CD14-positive monocyte (primary cell): Measurements from ENCODE around the gene SPATA33. TPM values are rescaled to one million over a fixed set of nuclear protein-coding genes. Genes with fewer than 3 reads are reported as not detected.

Experiments
- DNase-seq, 3 donors: peaks; one replicate each; pipeline ENCODE4 v3.0.0-alpha.2; 2011 to 2022
- H2AFZ ChIP-seq: 2 replicates; pipeline ENCODE4 v1.6.0; 2012; ENCODE audit warnings: mild to moderate bottlenecking, low read depth, low read length, inconsistent platforms; ENCODE audit not compliant: insufficient read depth, poor library complexity, severe bottlenecking
- H3K27ac ChIP-seq, 2 donors: 1 replicate in 1 of 2; 2 replicates in 1 of 2; pipeline ENCODE4 v1.5.1; 2012 to 2013; ENCODE audit warnings: low read length in 2 of 2, control low read depth in 1 of 2, inconsistent platforms in 1 of 2, low read depth in 1 of 2, mild to moderate bottlenecking in 1 of 2
- H3K27me3 ChIP-seq, 2 donors: one replicate each; pipeline versions ENCODE4 v1.6.0 to v1.6.1; 2011 to 2013; ENCODE audit warnings: low read length in 2 of 2; ENCODE audit not compliant: control insufficient read depth in 2 of 2, insufficient read depth in 2 of 2
- H3K36me3 ChIP-seq, 2 donors: replicated peaks in 1 of 2; 1 replicate in 1 of 2; 2 replicates in 1 of 2; pipeline versions ENCODE4 v1.5.1 to v1.6.1; 2012 to 2013; ENCODE audit warnings: low read length in 2 of 2, control low read depth in 1 of 2, inconsistent platforms in 1 of 2, mild to moderate bottlenecking in 1 of 2; ENCODE audit not compliant: insufficient read depth in 2 of 2, control insufficient read depth in 1 of 2
- H3K4me1 ChIP-seq, 2 donors: 1 replicate in 1 of 2; 2 replicates in 1 of 2; pipeline versions ENCODE4 v1.5.1 to v1.6.1; 2012 to 2013; ENCODE audit warnings: low read length in 2 of 2, control low read depth in 1 of 2, inconsistent platforms in 1 of 2, mild to moderate bottlenecking in 1 of 2, moderate library complexity in 1 of 2; ENCODE audit not compliant: insufficient read depth in 2 of 2, control insufficient read depth in 1 of 2
- H3K4me2 ChIP-seq: replicated peaks from 2 replicates; pipeline ENCODE3; 2012; ENCODE audit warnings: low read length, moderate library complexity, mild to moderate bottlenecking; ENCODE audit not compliant: poor library complexity, severe bottlenecking; ENCODE audit errors: extremely low read depth
- H3K4me3 ChIP-seq, 3 experiments: fragments of 200-600 bp in 1 of 3; sonication (generic) in 1 of 3; replicated peaks in 1 of 3; 1 replicate in 2 of 3; 2 replicates in 1 of 3; pipeline ENCODE4 v1.5.1; 2011 to 2013; ENCODE audit warnings: low read length in 3 of 3, mild to moderate bottlenecking in 3 of 3, control low read depth in 2 of 3, low read depth in 2 of 3, inconsistent platforms in 1 of 3, moderate library complexity in 1 of 3
- H3K79me2 ChIP-seq: 2 replicates; pipeline ENCODE4 v1.6.0; 2012; ENCODE audit warnings: mild to moderate bottlenecking, control low read depth, inconsistent platforms, low read length, moderate library complexity; ENCODE audit not compliant: insufficient read depth
- H3K9ac ChIP-seq: 2 replicates; pipeline ENCODE4 v1.6.0; 2017; ENCODE audit warnings: low read length, mild to moderate bottlenecking; ENCODE audit not compliant: insufficient read depth, poor library complexity, severe bottlenecking
- H3K9me3 ChIP-seq, 2 donors: replicated peaks in 1 of 2; 1 replicate in 1 of 2; 2 replicates in 1 of 2; pipeline versions ENCODE4 v1.5.1 to v1.6.1; 2012 to 2013; ENCODE audit warnings: low read length in 2 of 2, control low read depth in 1 of 2; ENCODE audit not compliant: control insufficient read depth in 1 of 2, insufficient read depth in 1 of 2
- H4K20me1 ChIP-seq: 2 replicates; pipeline ENCODE4 v1.6.0; 2012; ENCODE audit warnings: mild to moderate bottlenecking, low read length, control low read depth, moderate library complexity; ENCODE audit not compliant: insufficient read depth
- H3K27ac Mint-ChIP-seq, 7 donors: one replicate each; pipeline ENCODE4 v1.8.0; 2020; ENCODE audit warnings: mild to moderate bottlenecking in 7 of 7, mixed read lengths in 7 of 7, moderate library complexity in 6 of 7, inconsistent platforms in 2 of 7
- H3K27me3 Mint-ChIP-seq, 3 donors: one replicate each; pipeline ENCODE4 v1.8.0; 2021 to 2022; ENCODE audit warnings: low read depth in 3 of 3, mild to moderate bottlenecking in 3 of 3, mixed read lengths in 3 of 3, moderate library complexity in 3 of 3, inconsistent platforms in 1 of 3
- H3K36me3 Mint-ChIP-seq, 2 donors: one replicate each; pipeline ENCODE4 v1.8.0; 2020; ENCODE audit warnings: mixed read lengths in 2 of 2, inconsistent platforms in 1 of 2, mild to moderate bottlenecking in 1 of 2
- H3K4me1 Mint-ChIP-seq: one replicate; pipeline ENCODE4 v1.8.0; 2020; ENCODE audit warnings: mild to moderate bottlenecking, mixed read lengths
- H3K4me3 Mint-ChIP-seq, 2 donors: one replicate each; pipeline ENCODE4 v1.8.0; 2020; ENCODE audit warnings: mild to moderate bottlenecking in 2 of 2, mixed read lengths in 2 of 2, moderate library complexity in 1 of 2
- H3K9me3 Mint-ChIP-seq, 7 donors: one replicate each; pipeline ENCODE4 v1.8.0; 2020 to 2022; ENCODE audit warnings: mixed read lengths in 7 of 7, mild to moderate bottlenecking in 6 of 7, moderate library complexity in 6 of 7, inconsistent platforms in 2 of 7
- CTCF ChIP-seq: fragments of 200-600 bp; IDR thresholded peaks from one replicate; pipeline ENCODE4 v1.8.0; 2022; ENCODE audit warnings: antibody characterized with exemption, mild to moderate bottlenecking
- WGBS: methylation state at CpG from one replicate; pipeline ENCODE4 v1.1.5; 2013; ENCODE audit warnings: missing lambda C conversion rate; ENCODE audit not compliant: insufficient coverage; 5-methylcytosine and 5-hydroxymethylcytosine counted together
- intact Hi-C, 2 donors: fragments of 100-400 bp; cut with micrococcal nuclease; formaldehyde crosslinking; loops; one replicate each; pipeline versions ENCODE4 v1.15.0 to v1.15.1; 2023
- polyA plus RNA-seq, 3 donors: library from polyadenylated mRNA; depleted of rRNA in 1 of 3; unstranded in 2 of 3; stranded (reverse) in 1 of 3; fragments of 300-500 nt in 2 of 3; fragments of >200 nt in 1 of 3; fragmentation: Illumina TruSeq in 2 of 3; gene quantifications; 1 replicate in 2 of 3; 2 replicates in 1 of 3; pipeline ENCODE4 v1.2.3, GENCODE V29; 2012 to 2021

Gene SPATA33
- polyA plus RNA-seq, 3 donors, result 1.4 to 3.5 (median 1.8) TPM

- peaks cover 9% of the 10 kb centered on the region for H3K4me1 Mint-ChIP-seq
- Histone ChIP-seq H3K27ac (no peak overlapping the region), H3K4me1 (peaks cover 10 to 17% of the 10 kb centered on the region in 2 donors), H4K20me1 (no peaks in the 10 kb centered on the region), H2AFZ (no peak overlapping the region), H3K79me2 (peaks cover 25% of the 10 kb centered on the region), H3K36me3 (peaks cover 10 to 20% of the 10 kb centered on the region in 2 donors), H3K4me2 (peak overlapping the region; percentile 99), H3K9me3 (peaks cover 0 to 20% of the 10 kb centered on the region in 2 donors), H3K4me3 (peak overlapping the region in 1 of 3 experiments; percentile 97), H3K27me3 (no peaks in the 10 kb centered on the region), H3K9ac (no peak overlapping the region)
- peak overlapping the region in 6 of 7 donors; percentile 28 to 77 (median 57) for H3K27ac Mint-ChIP-seq
- no peak overlapping the region for H3K4me3 Mint-ChIP-seq
- peaks cover 10 to 27% (median 19%) of the 10 kb centered on the region in 7 donors for H3K9me3 Mint-ChIP-seq
- TF ChIP-seq CTCF, result no peak
- peaks cover 11 to 19% of the 10 kb centered on the region in 2 donors for H3K36me3 Mint-ChIP-seq
- no CpG with 5 or more reads among the region's 1 CpG for WGBS
- peaks cover 0 to 3% (median 0%) of the 10 kb centered on the region in 3 donors for H3K27me3 Mint-ChIP-seq
- DNase-seq, result no peak
- intact Hi-C loops, result no loop called here
These were observed 28.3 kb downstream of the SPATA33 start for GRCh38 chr16:89685916-89686315.

GRCh38 chr16:89686520-89687091 lies 29.0 kb downstream of the SPATA33 start, which contains the start of gene CDK10:
TSS of gene CDK10 (plus strand) at chr16:89686689. CDS start at chr16:89686711, 22 bp downstream.
- peak; percentile 82 to 88 (median 82) for DNase-seq
- Mint-ChIP-seq H3K36me3 (peaks cover 16 to 25% of the 10 kb centered on the region in 2 donors), H3K9me3 (peaks cover 10 to 25% (median 15%) of the 10 kb centered on the region in 7 donors), H3K27me3 (peaks cover 0 to 2% (median 0%) of the 10 kb centered on the region in 3 donors), H3K27ac (peak within 1 kb of the TSS; percentile 64 to 89 (median 76)), H3K4me1 (peaks cover 9% of the 10 kb centered on the region), H3K4me3 (peak within 1 kb of the TSS; percentile 89 to 92)
- Histone ChIP-seq H3K27me3 (no peaks in the 10 kb centered on the region), H3K9ac (peak within 1 kb of the TSS; percentile 72), H3K4me3 (peak within 1 kb of the TSS; percentile 78 to 97 (median 89)), H3K4me2 (peak within 1 kb of the TSS; percentile 99), H2AFZ (peak within 1 kb of the TSS; percentile 94), H3K9me3 (peaks cover 0 to 17% of the 10 kb centered on the region in 2 donors), H3K36me3 (peaks cover 15 to 27% of the 10 kb centered on the region in 2 donors), H3K79me2 (peaks cover 25% of the 10 kb centered on the region), H4K20me1 (no peaks in the 10 kb centered on the region), H3K4me1 (peaks cover 10 to 17% of the 10 kb centered on the region in 2 donors), H3K27ac (peak within 1 kb of the TSS in 1 of 2 donors; percentile 44)
- TF ChIP-seq CTCF, result no peak
- WGBS, result under 1% methylated on average over 67 of the region's 67 CpGs
- intact Hi-C loops, result no loop called here
